ENCODE results near the gene MYLK. TPM values are rescaled to one million over a fixed set of nuclear protein-coding genes. Genes with fewer than 3 reads are reported as not detected.

MYLK gene
- total RNA-seq, 4 donors from 2014 or later: 9.7 to 92.8 (median 32.5) TPM

GRCh38 chr3:123755085-123755484, 129.0 kb downstream of the MYLK start:
- DNase-seq (ENCODE audit: low spot score in 2 of 2): peak in 1 of 2 donors; percentile 50
- whole genome bisulfite sequencing, 2 donors: 86 to 92% methylated on average over 3 of the region's 3 CpGs
- intact Hi-C loops (cut with DNase I; ENCODE audit: low total_unique reads): no loop called here
- TF ChIP-seq POLR2A (IDR thresholded peaks at IDR 0.05) (no peak), CTCF (IDR thresholded peaks at IDR 0.05) (no peak)
- no peak overlapping the region for H3K4me3 ChIP-seq (ENCODE audit: low read depth, poor library complexity, severe bottlenecking)

GRCh38 chr3:123753286-123753685, 130.8 kb downstream of the MYLK start:
- intact Hi-C loops (cut with DNase I; ENCODE audit: low total_unique reads): no loop called here
- DNase-seq (ENCODE audit: low spot score in 2 of 2): no peak
- TF ChIP-seq POLR2A (IDR thresholded peaks at IDR 0.05) (no peak), CTCF (IDR thresholded peaks at IDR 0.05) (no peak)
- no peak overlapping the region for H3K4me3 ChIP-seq (ENCODE audit: low read depth, poor library complexity, severe bottlenecking)

GRCh38 chr3:123752228-123752627, 131.9 kb downstream of the MYLK start:
- TF ChIP-seq POLR2A (IDR thresholded peaks at IDR 0.05): no peak
- TF ChIP-seq CTCF (IDR thresholded peaks at IDR 0.05): no peak
- peak in 1 of 2 donors; percentile 13 for DNase-seq (ENCODE audit: low spot score in 2 of 2)
- intact Hi-C loops (cut with DNase I; ENCODE audit: low total_unique reads): no loop called here
- H3K4me3 ChIP-seq (ENCODE audit: low read depth, poor library complexity, severe bottlenecking): no peak overlapping the region
- 95 to 98% methylated on average over 8 of the region's 8 CpGs for WGBS, 2 donors

- intact Hi-C loops (cut with DNase I; ENCODE audit: low total_unique reads): no loop called here
- no peak for DNase-seq (ENCODE audit: low spot score in 2 of 2)
- WGBS, 2 donors: 73% methylated on average over 3 of the region's 3 CpGs
Observed at GRCh38 chr3:123751433-123751832, 132.7 kb downstream of the MYLK start.

GRCh38 chr3:123750659-123751420, 133.3 kb downstream of the MYLK start:
- DNase-seq (ENCODE audit: low spot score in 2 of 2): no peak
- 83 to 92% methylated on average over 3 of the region's 3 CpGs for WGBS, 2 donors
- no peak overlapping the region for H3K4me3 ChIP-seq (ENCODE audit: low read depth, poor library complexity, severe bottlenecking)
- no peak for TF ChIP-seq POLR2A (IDR thresholded peaks at IDR 0.05)
- no peak for TF ChIP-seq CTCF (IDR thresholded peaks at IDR 0.05)
- intact Hi-C loops (cut with DNase I; ENCODE audit: low total_unique reads): no loop called here

More at GRCh38 chr3:123751433-123751832, 132.7 kb downstream of the MYLK start:
- TF ChIP-seq POLR2A (IDR thresholded peaks at IDR 0.05) (no peak), CTCF (IDR thresholded peaks at IDR 0.05) (no peak)
- no peak overlapping the region for H3K4me3 ChIP-seq (ENCODE audit: low read depth, poor library complexity, severe bottlenecking)

- no peak for DNase-seq (ENCODE audit: low spot score in 2 of 2)
- WGBS, 2 donors: 53 to 55% methylated on average over 1 of the region's 1 CpG
- H3K4me3 ChIP-seq (ENCODE audit: low read depth, poor library complexity, severe bottlenecking): no peak overlapping the region
- intact Hi-C loops (cut with DNase I; ENCODE audit: low total_unique reads): no loop called here
- no peak for TF ChIP-seq CTCF (IDR thresholded peaks at IDR 0.05)
- no peak for TF ChIP-seq POLR2A (IDR thresholded peaks at IDR 0.05)
Observed at GRCh38 chr3:123750209-123750608, 133.9 kb downstream of the MYLK start.

Measured in lower leg skin (tissue), 4 donors.